Measurements from ENCODE around the gene FOXP1. TPM values are rescaled to one million over a fixed set of nuclear protein-coding genes. Genes with fewer than 3 reads are reported as not detected.

FOXP1 gene
- total and polyA plus RNA-seq, 2 experiments from 2014 or later: 76.8 to 99.8 TPM

DNA sequence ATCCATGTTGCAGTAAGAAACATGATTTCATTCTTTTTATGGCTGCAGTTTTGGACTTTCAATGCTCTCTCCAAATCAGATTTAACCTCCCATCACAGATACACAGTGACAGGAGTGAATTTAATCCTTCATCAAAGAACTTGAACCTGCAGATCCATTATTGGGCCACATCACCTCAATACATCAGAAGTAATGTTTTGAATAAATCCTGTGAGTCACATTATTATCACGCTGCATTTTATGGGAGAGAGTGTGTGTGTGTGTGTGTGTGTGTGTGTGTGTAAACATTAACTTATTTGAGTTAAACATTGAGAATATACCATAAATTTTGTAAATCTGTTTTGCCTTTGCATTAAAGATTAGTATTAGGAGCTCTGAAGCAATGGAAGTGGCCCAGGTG, 316.7 kb downstream of the FOXP1 start:
- H3K9me3 ChIP-seq (ENCODE audit: low read depth): no peaks in the 10 kb centered on the region
- H3K79me2 ChIP-seq: peaks cover 81% of the 10 kb centered on the region
- H3K9me2 ChIP-seq (replicated peaks; ENCODE audit: insufficient read depth): no peaks in the 10 kb centered on the region
- TF ChIP-seq, protein P1, sequence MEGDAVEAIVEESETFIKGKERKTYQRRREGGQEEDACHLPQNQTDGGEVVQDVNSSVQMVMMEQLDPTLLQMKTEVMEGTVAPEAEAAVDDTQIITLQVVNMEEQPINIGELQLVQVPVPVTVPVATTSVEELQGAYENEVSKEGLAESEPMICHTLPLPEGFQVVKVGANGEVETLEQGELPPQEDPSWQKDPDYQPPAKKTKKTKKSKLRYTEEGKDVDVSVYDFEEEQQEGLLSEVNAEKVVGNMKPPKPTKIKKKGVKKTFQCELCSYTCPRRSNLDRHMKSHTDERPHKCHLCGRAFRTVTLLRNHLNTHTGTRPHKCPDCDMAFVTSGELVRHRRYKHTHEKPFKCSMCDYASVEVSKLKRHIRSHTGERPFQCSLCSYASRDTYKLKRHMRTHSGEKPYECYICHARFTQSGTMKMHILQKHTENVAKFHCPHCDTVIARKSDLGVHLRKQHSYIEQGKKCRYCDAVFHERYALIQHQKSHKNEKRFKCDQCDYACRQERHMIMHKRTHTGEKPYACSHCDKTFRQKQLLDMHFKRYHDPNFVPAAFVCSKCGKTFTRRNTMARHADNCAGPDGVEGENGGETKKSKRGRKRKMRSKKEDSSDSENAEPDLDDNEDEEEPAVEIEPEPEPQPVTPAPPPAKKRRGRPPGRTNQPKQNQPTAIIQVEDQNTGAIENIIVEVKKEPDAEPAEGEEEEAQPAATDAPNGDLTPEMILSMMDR (IDR thresholded peaks at IDR 0.05; ENCODE audit: poor library complexity): no peak
- TF ChIP-seq EZH2phosphoT487 (IDR thresholded peaks at IDR 0.05; ENCODE audit: low read depth, severe bottlenecking, unreplicated experiment): no peak
- TF ChIP-seq EZH2 (IDR thresholded peaks at IDR 0.05; ENCODE audit: borderline replicate concordance): no peak
- 67% methylated on average over 1 of the region's 1 CpG for WGBS (ENCODE audit: low lambda C conversion rate, missing lambda C conversion rate)
- no peak overlapping the region for H2AFZ ChIP-seq
- H3K36me3 ChIP-seq (replicated peaks; ENCODE audit: insufficient read depth, low read depth): no peaks in the 10 kb centered on the region
- peaks cover 19% of the 10 kb centered on the region for H3K4me1 ChIP-seq (ENCODE audit: insufficient read depth)
- H3K4me3 ChIP-seq: no peak overlapping the region
- H3K27me3 ChIP-seq: no peaks in the 10 kb centered on the region
- H3K4me2 ChIP-seq: no peak overlapping the region
- DNase-seq (ENCODE audit: low spot score): no peak
- no peak overlapping the region for H3K27ac ChIP-seq
- no peaks in the 10 kb centered on the region for H4K20me1 ChIP-seq (ENCODE audit: insufficient read depth, poor library complexity, severe bottlenecking)

DNA sequence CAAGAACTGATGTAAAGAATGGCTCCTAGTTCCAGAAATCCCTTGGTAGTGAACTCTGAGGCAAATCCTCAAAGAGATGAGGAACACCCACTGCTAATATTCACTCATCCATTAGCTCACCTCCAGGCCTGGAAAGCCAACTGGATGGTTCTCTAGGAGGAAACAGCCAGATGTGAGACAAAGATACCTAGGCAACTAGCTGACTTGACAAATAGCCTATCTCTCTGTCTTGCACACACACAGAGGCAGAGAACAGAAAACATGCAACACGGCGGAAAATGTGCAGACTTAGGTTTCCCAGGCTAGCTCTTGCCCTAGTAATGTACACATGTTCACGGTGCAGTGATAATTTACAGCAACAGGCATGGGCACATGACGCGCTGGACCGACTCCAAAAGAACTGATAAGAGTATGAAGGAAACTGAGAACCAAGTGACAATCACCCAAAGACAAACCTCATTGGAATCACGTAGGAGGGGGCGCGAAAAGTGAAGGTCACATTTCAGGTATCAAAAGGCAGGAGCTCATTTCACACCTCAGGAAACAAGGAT, 318.1 kb downstream of the FOXP1 start:
- Histone ChIP-seq H3K4me1 (ENCODE audit: insufficient read depth) (peaks cover 16% of the 10 kb centered on the region), H3K27me3 (no peaks in the 10 kb centered on the region), H3K9me2 (replicated peaks; ENCODE audit: insufficient read depth) (no peaks in the 10 kb centered on the region), H3K9me3 (ENCODE audit: low read depth) (no peaks in the 10 kb centered on the region), H2AFZ (no peak overlapping the region), H3K27ac (no peak overlapping the region), H4K20me1 (ENCODE audit: insufficient read depth, poor library complexity, severe bottlenecking) (no peaks in the 10 kb centered on the region), H3K4me3 (no peak overlapping the region), H3K36me3 (replicated peaks; ENCODE audit: insufficient read depth, low read depth) (no peaks in the 10 kb centered on the region), H3K4me2 (no peak overlapping the region), H3K79me2 (peaks cover 82% of the 10 kb centered on the region)
- TF ChIP-seq EZH2 (IDR thresholded peaks at IDR 0.05; ENCODE audit: borderline replicate concordance) (no peak), EZH2phosphoT487 (IDR thresholded peaks at IDR 0.05; ENCODE audit: low read depth, severe bottlenecking, unreplicated experiment) (no peak)
- TF ChIP-seq, protein P1 (IDR thresholded peaks at IDR 0.05; ENCODE audit: poor library complexity): no peak
- WGBS (ENCODE audit: low lambda C conversion rate, missing lambda C conversion rate): 86% methylated on average over 9 of the region's 9 CpGs
- DNase-seq (ENCODE audit: low spot score): no peak

DNA sequence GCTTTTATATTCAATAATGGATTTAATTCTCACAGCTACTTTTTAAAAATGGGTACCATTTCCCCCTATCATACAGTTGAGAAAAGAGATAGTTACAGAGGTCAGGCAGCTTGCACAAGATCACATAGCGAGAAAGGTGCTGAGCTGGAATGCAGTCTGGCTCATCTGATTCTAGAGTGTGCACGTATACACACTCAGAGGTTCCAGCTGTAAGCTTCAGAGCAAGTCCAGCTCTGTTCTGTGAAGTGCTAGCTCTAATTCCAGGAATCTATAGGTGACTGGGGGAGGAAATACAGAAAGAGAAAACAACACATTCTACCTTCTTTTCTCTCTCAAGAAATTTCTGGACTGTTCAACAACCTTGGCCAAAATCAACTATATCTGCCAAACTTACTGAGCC, 318.7 kb downstream of the FOXP1 start:
- Histone ChIP-seq H3K9me2 (replicated peaks; ENCODE audit: insufficient read depth) (no peaks in the 10 kb centered on the region), H3K27me3 (no peaks in the 10 kb centered on the region), H2AFZ (no peak overlapping the region), H4K20me1 (ENCODE audit: insufficient read depth, poor library complexity, severe bottlenecking) (no peaks in the 10 kb centered on the region), H3K27ac (no peak overlapping the region), H3K4me1 (ENCODE audit: insufficient read depth) (peaks cover 10% of the 10 kb centered on the region), H3K79me2 (peaks cover 79% of the 10 kb centered on the region), H3K4me3 (no peak overlapping the region), H3K4me2 (no peak overlapping the region), H3K36me3 (replicated peaks; ENCODE audit: insufficient read depth, low read depth) (no peaks in the 10 kb centered on the region), H3K9me3 (ENCODE audit: low read depth) (no peaks in the 10 kb centered on the region)
- 63% methylated on average over 2 of the region's 2 CpGs for WGBS (ENCODE audit: low lambda C conversion rate, missing lambda C conversion rate)
- TF ChIP-seq, protein P1 (IDR thresholded peaks at IDR 0.05; ENCODE audit: poor library complexity): no peak
- no peak for TF ChIP-seq EZH2phosphoT487 (IDR thresholded peaks at IDR 0.05; ENCODE audit: low read depth, severe bottlenecking, unreplicated experiment)
- TF ChIP-seq EZH2 (IDR thresholded peaks at IDR 0.05; ENCODE audit: borderline replicate concordance): no peak
- DNase-seq (ENCODE audit: low spot score): no peak
